ENCODE data around the gene UQCRQ.

Gene UQCRQ

DNA sequence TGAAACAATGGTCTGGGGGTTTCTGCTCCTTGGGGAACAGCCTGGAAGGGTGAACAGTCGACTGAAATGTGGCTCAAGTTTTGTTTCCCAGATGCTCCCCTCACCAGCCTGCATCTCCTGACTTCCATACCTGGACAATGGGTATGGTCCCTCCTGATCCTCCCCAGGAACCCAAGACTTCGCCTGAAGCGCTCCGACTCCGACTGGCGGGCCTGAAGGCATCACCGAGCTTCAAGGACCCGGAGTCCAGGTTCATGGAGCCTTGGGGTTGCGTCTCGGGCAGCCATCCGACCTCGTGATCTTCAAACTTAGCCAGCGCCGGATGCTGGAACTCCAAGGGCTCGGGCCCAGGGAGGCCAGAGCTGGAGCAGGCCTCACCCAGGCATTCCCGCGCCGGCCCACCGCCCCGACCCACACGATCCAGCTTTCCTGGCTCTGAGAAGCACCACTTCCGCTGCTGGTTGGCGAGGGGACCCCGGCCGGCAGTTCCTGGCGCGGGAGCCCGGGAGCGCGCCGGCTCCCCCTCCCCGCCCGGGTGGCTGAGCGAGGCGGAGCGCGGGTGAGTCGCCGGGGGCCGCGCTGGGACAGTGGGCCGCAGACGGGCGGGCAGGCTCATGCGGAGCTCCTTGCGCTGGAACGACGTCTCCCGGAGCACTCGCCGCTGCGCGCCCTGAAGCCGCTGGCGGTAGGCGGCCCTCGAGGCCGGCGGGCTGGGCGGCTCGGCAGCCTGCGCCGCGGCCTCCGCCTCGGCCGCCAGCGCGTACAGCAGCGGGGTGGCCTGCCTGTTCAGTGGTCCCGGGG is 41.2 kb upstream of the UQCRQ start:
- Histone ChIP-seq H3K27ac (ENCODE audit: low read length) (no peak overlapping the region), H2AFZ (ENCODE audit: low read depth, low read length) (no peak overlapping the region), H3K79me2 (ENCODE audit: insufficient read depth, low read length) (no peaks in the 10 kb centered on the region), H3K4me2 (ENCODE audit: insufficient read depth, low read length) (no peak overlapping the region), H4K20me1 (ENCODE audit: insufficient read depth, low read length) (no peaks in the 10 kb centered on the region), H3K4me3 (ENCODE audit: low read depth in 1 of 2, low read length in 2 of 2) (no peak overlapping the region), H3K4me1 (ENCODE audit: insufficient read depth, low read length) (peaks cover 7% of the 10 kb centered on the region), H3K9ac (ENCODE audit: low read depth, low read length) (no peak overlapping the region), H3K27me3 (ENCODE audit: insufficient read depth, low read length, poor library complexity) (peaks cover 34% of the 10 kb centered on the region), H3K9me3 (ENCODE audit: insufficient read depth, low read length, severe bottlenecking) (no peaks in the 10 kb centered on the region), H3K36me3 (ENCODE audit: insufficient read depth, low read length) (no peaks in the 10 kb centered on the region; the same call in 1 of the 2 replicates)
- TF ChIP-seq EZH2 (IDR thresholded peaks at IDR 0.05; ENCODE audit: borderline replicate concordance, low read depth, low read length, severe bottlenecking), result no peak
- TF ChIP-seq, protein P1, sequence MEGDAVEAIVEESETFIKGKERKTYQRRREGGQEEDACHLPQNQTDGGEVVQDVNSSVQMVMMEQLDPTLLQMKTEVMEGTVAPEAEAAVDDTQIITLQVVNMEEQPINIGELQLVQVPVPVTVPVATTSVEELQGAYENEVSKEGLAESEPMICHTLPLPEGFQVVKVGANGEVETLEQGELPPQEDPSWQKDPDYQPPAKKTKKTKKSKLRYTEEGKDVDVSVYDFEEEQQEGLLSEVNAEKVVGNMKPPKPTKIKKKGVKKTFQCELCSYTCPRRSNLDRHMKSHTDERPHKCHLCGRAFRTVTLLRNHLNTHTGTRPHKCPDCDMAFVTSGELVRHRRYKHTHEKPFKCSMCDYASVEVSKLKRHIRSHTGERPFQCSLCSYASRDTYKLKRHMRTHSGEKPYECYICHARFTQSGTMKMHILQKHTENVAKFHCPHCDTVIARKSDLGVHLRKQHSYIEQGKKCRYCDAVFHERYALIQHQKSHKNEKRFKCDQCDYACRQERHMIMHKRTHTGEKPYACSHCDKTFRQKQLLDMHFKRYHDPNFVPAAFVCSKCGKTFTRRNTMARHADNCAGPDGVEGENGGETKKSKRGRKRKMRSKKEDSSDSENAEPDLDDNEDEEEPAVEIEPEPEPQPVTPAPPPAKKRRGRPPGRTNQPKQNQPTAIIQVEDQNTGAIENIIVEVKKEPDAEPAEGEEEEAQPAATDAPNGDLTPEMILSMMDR (IDR thresholded peaks at IDR 0.05; ENCODE audit: borderline replicate concordance, extremely low read depth, low read length, poor library complexity, severe bottlenecking), result no peak
- ATAC-seq (ENCODE audit: insufficient read depth, low read depth) (no peak), DNase-seq (no peak)

DNA sequence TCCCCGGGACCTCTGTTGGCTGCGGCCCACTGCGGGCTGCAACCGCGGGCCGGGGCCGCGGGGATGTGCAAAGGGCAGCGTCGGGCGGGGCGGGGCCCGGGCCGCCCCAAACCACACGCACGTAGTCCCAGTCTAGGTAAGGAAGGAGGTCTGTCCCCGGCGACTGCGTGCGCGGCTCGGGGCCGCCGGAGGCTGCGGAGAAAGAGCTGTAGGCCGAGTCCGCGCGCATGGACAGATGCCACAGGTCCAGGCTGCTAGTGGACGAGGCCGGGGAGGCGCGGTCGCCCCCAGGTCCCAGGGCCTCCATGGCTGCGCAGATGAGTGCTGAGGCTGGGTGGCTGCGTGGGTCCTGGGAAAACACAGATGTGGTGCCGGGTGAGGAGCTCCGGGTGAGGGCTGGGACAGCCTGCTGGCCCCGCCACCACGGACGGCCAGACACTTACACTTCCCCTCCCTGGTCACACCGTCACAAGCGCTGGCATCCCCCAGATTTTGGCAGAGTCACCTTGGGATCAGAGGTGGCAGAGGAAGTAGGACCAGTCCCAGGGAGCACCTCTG is 40.5 kb upstream of the UQCRQ start:
- H3K9me3 ChIP-seq (ENCODE audit: insufficient read depth, low read length, severe bottlenecking), result no peaks in the 10 kb centered on the region
- no peaks in the 10 kb centered on the region for H3K79me2 ChIP-seq (ENCODE audit: insufficient read depth, low read length)
- H3K9ac ChIP-seq (ENCODE audit: low read depth, low read length), result no peak overlapping the region
- no peak for ATAC-seq (ENCODE audit: insufficient read depth, low read depth)
- TF ChIP-seq, protein P1 (IDR thresholded peaks at IDR 0.05; ENCODE audit: borderline replicate concordance, extremely low read depth, low read length, poor library complexity, severe bottlenecking), result no peak
- TF ChIP-seq EZH2 (IDR thresholded peaks at IDR 0.05; ENCODE audit: borderline replicate concordance, low read depth, low read length, severe bottlenecking), result no peak
- no peak overlapping the region for H3K4me2 ChIP-seq (ENCODE audit: insufficient read depth, low read length)
- no peak overlapping the region for H2AFZ ChIP-seq (ENCODE audit: low read depth, low read length)
- no peak for DNase-seq
- H4K20me1 ChIP-seq (ENCODE audit: insufficient read depth, low read length), result no peaks in the 10 kb centered on the region
- no peak overlapping the region for H3K4me3 ChIP-seq (ENCODE audit: low read depth in 1 of 2, low read length in 2 of 2)
- H3K27me3 ChIP-seq (ENCODE audit: insufficient read depth, low read length, poor library complexity), result peaks cover 40% of the 10 kb centered on the region
- H3K36me3 ChIP-seq (ENCODE audit: insufficient read depth, low read length), result no peaks in the 10 kb centered on the region; the same call in 1 of the 2 replicates
- no peak overlapping the region for H3K27ac ChIP-seq (ENCODE audit: low read length)
- H3K4me1 ChIP-seq (ENCODE audit: insufficient read depth, low read length), result peaks cover 13% of the 10 kb centered on the region

DNA sequence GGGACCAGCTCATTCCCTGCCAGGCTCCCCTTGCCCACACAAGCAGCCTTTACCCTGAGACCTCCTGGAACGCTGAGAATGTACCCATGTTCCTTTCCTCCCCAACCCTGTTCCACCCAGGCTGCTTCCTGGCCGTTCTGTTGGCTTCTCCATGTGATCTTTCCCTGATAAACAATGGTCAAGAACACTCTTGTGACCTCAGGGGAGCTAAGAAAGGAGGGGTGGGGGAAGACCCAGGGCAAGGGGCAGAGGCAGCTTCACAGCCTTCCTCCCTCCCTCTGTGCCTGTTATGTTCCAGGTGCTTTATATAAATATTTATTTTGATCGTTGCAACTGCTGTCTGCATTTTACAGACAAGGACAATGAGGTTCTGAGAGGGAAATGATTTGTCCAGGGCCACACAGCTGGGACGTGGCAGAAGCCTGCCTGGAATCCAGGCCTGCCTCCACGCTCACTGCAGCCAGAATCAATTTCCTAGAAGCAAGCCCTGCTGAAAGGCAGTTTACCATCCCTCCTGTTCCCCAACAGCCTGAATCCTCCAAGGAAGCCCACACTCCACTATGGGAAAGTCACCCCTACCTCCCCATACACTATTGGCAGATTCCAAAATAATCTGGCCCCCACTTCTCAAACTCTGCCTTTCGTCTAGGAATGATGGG is 39.9 kb upstream of the UQCRQ start:
- H3K4me2 ChIP-seq (ENCODE audit: insufficient read depth, low read length), result no peak overlapping the region
- peaks cover 13% of the 10 kb centered on the region for H3K4me1 ChIP-seq (ENCODE audit: insufficient read depth, low read length)
- H3K4me3 ChIP-seq (ENCODE audit: low read depth in 1 of 2, low read length in 2 of 2), result no peak overlapping the region
- no peak for TF ChIP-seq EZH2 (IDR thresholded peaks at IDR 0.05; ENCODE audit: borderline replicate concordance, low read depth, low read length, severe bottlenecking)
- TF ChIP-seq, protein P1 (IDR thresholded peaks at IDR 0.05; ENCODE audit: borderline replicate concordance, extremely low read depth, low read length, poor library complexity, severe bottlenecking), result no peak
- no peaks in the 10 kb centered on the region for H3K79me2 ChIP-seq (ENCODE audit: insufficient read depth, low read length)
- H3K36me3 ChIP-seq (ENCODE audit: insufficient read depth, low read length), result no peaks in the 10 kb centered on the region; the same call in 1 of the 2 replicates
- no peaks in the 10 kb centered on the region for H4K20me1 ChIP-seq (ENCODE audit: insufficient read depth, low read length)
- no peak for ATAC-seq (ENCODE audit: insufficient read depth, low read depth)
- H3K9ac ChIP-seq (ENCODE audit: low read depth, low read length), result no peak overlapping the region
- no peak for DNase-seq
- H3K9me3 ChIP-seq (ENCODE audit: insufficient read depth, low read length, severe bottlenecking), result no peaks in the 10 kb centered on the region
- H2AFZ ChIP-seq (ENCODE audit: low read depth, low read length), result no peak overlapping the region
- no peak overlapping the region for H3K27ac ChIP-seq (ENCODE audit: low read length)
- peaks cover 43% of the 10 kb centered on the region for H3K27me3 ChIP-seq (ENCODE audit: insufficient read depth, low read length, poor library complexity)
